GM18858 (cell line): ENCODE data around the gene NOP16.

Experiments
- ATAC-seq: cut with Tn5 transposase; IDR thresholded peaks from one replicate; pipeline ENCODE4 v1.9.1; 2021; ENCODE audit not compliant: unreplicated experiment

Gene NOP16, protein sequence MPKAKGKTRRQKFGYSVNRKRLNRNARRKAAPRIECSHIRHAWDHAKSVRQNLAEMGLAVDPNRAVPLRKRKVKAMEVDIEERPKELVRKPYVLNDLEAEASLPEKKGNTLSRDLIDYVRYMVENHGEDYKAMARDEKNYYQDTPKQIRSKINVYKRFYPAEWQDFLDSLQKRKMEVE

DNA sequence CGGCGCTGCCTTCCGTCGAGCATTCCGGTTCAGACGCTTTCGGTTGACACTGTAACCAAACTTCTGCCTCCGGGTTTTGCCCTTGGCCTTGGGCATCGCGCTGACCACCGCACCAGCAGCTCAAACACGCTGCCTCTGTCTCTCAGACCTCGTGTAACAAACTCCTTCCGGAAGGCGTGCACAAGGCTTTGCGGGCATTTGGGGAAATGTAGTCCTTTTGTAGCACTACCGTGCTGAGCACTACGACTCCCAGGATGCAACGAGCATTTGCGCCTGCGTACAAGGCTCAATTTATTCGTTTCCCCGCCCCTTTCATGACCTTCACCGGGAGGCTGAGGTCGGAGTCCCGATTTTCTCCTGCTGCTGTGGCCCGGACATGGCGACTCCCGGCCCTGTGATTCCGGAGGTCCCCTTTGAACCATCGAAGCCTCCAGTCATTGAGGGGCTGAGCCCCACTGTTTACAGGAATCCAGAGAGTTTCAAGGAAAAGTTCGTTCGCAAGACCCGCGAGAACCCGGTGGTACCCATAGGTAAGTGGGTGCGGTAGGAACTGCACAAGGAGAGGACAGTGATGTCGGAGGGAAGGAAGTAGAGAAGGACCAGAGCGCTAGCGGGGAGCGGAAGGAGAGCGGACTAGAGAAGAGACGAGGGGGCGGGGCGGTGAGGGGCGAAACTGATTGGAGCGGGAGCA is at the start of gene NOP16, which contains the start of gene HIGD2A:
TSS of gene NOP16 (minus strand) at position 155 of the 691 bp plus-strand sequence. CDS start at position 96, 59 bp downstream.
TSS of gene HIGD2A (plus strand) at position 308 of the 691 bp plus-strand sequence. CDS start at position 377, 69 bp downstream.
- ATAC-seq, result peak; percentile 82

DNA sequence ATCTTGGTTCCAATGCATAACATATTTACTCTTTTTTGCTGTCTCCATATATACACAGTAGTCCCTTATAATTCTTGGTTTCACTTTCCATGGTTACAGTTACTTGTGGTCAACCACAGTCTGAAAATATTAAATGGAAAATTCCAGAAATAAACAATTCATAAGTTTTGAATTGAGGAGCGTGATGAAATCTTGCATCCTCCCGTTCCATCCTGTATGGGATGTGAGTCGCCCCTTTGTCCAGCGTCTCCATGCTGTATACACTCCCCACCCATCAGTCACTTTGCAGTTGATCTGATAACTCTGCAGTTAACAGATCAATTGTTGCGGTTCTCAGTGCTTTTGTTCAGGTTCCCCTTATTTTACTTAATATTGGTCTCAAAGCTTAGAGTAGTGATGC is 48.3 kb upstream of the NOP16 start:
- no peak for ATAC-seq

DNA sequence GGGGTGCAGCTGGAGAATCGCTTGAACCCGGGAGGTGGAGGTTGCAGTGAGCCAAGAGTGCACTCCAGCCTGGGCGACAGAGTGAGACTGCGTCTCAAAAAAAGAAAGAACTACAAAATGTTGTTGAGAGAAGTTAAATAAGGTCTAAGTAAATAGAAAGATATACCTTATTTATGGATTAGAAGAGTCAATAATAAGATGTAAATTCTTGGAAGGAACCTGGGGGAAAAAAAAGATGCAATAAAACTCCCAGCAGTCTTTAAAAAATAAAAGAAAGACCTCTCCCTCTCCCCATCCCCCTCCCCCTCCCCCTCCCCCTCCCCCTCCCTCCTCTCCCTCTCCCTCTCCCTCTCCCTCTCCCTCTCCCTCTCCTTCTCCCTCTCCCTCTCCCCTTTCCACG is 44.3 kb upstream of the NOP16 start:
- ATAC-seq, result no peak

DNA sequence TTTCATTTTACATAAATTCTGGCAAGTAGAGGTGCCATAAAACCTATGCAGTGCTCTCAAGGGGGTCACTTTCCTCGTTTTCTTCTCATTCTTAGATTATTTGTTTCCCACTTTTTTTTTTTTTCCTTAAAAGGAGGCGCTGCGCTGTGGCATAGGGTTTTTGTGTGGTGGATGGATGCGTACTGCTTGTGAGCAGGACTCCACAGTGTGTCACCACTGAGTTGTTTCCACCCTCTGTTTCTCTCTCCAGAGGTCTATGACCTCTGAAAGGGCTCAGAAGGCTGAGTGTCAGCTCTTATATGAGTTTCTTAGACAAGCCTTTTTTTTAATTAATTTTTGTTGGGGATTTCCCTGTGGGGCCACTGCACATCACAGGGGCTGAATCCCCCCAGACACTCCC is 41.6 kb upstream of the NOP16 start:
- no peak for ATAC-seq

DNA sequence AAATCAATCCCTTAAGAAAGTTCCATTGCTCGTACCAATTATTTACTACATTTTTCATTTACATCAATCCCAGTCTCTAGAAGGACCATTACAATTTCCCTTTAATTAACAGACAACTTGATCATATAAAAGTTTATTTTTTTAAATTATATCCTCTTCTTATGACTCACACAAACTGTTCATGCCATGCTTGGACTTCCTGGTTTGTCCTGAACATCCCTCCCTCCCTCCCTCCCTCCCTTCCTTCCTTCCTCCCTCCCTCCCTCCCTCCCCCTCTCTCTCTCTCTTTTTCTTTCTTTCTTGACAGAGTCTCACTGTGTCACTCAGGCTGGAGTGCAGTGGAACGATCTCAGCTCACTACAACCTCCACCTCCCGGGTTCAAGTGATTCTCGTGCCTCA is 39.6 kb upstream of the NOP16 start:
- ATAC-seq, result no peak

DNA sequence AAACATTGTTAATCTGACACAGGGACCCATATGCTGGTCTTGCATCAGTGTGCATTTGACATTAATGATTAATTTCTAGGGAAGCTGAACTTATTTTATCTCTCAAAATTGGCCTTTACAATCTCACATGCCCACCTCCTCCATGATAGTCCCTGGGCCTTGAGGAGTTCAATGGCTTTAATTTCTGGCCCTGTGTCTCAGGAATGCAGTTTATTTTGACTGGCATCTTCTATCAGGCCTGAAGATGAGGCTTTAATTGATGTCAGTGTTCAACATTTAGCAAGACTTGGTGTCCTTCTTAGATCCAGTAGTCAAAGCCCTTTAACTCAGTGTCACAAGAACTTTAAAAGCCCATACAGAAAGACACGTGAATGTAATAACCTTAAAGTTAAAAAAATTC is 38.5 kb upstream of the NOP16 start:
- ATAC-seq, result no peak

DNA sequence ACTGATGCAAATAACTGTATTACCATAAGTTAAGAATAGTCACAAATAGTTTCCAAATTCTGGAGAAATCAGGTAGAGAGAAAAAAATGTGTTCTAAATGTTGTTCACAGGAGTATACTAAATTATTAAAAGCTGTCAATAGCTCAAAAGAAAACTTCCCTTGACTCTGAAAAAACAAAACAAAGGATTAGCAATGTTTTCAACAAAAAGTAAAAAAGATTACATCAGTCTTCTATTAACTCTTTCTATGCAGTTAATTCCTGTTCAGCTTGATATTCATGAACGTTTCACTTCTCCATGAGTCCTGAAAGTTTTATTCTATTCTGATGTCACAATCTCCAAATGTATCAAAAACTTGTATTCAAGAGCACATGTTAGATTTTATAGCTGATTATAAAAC is 37.4 kb upstream of the NOP16 start:
- ATAC-seq, result no peak

DNA sequence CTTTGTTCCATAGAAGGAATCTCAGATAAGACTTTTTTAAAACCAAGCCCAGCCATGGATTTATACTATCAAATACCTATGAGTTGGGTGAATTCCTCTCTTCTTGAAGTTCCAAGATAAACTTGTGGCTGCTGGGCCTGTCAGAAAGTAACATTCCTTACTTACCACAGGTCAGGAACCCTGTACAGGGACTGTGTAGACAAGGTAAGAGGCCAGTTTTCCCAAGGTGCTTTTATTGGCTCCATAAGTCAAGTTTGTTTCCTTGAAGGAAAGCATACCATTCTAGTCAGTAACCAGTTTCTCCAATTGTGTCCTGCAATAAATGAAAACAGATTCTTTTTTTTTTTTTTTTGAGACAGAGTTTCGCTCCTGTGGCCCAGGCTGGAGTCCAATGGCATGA is 36.7 kb upstream of the NOP16 start:
- ATAC-seq, result no peak

DNA sequence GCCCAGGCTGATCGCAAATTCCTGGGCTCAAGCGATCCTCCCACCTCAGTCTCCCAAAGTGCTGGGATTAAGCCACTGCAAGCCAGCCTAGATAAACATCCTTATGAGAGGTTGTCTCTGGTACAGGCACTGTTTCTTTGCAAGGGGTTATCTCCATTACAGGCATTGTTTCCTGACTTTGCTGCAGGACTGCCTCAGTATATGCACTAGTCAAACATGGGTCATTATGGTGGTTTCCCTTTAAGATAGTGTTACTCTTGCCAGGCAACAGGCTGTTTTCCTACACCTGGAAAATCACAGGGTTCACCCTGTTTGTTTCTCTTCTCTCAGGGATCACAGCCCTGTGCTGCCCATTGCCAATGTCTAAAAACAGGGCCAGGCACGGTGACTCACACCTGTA is 35.8 kb upstream of the NOP16 start:
- no peak for ATAC-seq

DNA sequence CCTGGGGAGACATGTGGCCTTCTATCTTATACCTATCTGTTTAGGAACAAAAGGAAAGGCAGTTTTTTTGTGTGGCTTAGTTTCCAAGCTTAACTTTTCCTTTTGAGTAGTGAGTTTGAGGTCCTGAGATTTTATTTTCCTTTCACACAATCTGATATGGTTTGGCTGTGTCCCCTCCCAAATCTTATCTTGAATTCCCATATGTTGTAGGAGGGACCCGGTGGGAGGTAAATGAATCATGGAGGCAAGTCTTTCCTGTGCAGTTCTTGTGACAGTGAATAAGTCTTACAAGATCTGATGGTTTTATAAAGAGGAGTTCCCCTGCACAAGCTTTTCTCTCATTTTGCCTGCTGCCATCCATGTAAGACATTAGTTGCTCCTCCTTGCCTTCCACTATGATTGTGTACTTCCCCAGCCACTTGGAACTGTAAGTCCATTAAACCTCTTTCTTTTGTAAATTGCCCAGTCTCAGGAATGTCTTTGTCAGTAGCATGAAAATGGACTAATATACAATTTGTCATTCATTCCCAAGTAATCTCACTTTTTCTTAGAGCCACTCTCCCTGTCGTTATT is 32.7 kb upstream of the NOP16 start:
- no peak for ATAC-seq

DNA sequence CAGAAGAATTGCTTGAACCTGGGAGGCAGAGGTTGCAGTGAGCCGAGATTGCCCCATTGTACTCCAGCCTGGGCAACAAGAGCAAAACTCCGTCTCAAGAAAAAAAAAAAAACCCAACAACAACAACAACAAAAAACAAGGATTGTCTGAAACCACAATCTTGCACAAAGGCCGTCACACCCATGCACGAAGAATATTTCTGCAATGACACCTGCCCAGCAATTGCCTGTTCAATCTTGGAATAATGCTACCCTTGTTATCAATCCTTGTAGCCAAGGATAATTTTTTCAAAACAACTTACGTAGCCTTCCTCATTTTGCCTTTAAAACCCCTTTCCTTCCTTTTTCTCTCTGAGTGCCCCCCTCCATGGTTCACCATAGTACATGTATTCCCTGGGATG is 31.7 kb upstream of the NOP16 start:
- ATAC-seq, result no peak

DNA sequence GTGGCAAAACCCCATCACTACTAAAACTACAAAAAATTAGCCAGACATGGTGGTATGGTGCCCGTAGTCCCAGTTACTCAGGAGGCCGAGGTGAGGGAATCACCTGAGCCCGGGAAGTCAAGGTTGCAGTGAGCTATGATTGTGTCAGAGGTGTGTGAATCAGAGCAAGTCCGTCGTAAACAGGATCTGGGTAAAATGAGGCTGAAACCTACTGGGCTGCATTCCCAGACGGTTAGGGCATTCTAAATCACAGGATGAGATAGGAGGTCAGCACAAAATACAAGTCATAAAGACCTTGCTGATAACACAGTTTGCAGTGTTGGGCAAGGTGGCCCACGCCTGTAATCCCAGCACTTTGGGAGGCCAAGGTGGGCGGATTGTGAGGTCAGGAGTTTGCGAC is 29.9 kb upstream of the NOP16 start:
- no peak for ATAC-seq

DNA sequence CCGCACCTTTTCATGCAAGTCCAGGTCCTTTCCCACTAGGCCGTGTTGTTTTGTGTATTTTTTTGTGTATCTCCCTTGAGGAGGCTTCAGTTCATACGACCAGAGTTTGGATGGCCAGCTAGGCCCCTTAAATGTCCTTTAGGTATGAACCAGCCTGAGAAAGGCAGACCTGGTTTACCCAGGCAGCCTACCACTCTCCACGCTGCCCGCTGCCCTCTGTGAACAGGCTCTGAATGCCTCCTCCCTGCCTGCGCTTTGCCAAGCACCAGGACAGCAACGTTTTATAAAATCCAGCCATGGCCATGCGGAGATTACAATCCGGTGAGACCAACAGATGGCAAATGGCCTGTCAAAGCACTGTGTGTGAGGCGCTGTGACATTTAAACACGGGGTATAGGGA is 28.6 kb upstream of the NOP16 start:
- ATAC-seq, result no peak

DNA sequence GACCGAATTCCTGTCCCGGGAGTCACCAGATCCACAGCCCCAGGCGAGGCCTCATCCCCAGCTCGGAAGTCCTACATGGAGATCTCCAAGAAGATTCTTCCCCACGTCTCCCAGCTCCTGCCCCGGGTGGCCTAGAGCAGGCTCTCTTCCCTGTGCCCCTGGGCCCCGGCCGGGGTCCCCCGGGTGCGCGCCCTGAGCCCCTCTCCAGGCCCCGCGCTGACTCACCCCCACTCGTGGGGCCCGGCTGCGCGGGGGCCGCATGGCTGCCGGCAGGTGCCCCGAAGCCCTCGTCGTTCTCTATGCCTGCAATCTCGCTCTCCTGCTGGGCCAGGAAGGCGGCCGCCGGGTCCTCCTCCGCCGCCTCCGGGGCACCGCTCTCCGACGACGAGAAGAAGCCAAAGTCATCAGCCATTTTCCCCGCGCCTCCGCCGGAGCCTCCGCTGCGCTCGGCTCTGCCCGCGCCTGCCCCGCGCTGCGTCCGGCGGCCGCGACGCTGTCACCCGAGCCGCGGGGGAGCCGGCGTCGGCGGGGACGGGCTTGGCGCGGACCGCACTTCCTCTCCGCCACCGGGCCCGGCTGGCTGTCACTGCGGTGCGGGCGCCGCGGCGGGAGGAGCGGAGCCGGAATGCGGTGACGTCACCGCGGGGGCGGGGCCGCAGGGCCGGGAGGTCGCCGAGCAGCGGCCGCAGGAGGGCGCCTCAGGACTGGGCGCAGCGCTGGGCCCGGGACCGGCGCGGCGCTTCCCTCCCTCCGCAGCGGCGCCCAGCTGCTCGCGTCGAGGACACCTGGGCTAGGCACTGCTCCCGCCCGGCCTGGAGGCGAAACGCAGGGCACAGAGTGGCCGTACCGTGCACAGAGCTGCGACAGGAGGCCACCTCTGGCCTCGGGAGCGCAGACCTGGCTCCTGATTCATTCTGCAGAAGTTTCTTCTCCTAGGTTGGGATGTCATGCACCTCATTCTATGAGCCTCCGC is 27.8 kb upstream of the NOP16 start, which contains the start of gene CLTB:
TSS of gene CLTB (minus strand) at position 588 of the 973 bp plus-strand sequence. CDS start at position 412, 176 bp downstream.
- ATAC-seq, result peak; percentile 81

DNA sequence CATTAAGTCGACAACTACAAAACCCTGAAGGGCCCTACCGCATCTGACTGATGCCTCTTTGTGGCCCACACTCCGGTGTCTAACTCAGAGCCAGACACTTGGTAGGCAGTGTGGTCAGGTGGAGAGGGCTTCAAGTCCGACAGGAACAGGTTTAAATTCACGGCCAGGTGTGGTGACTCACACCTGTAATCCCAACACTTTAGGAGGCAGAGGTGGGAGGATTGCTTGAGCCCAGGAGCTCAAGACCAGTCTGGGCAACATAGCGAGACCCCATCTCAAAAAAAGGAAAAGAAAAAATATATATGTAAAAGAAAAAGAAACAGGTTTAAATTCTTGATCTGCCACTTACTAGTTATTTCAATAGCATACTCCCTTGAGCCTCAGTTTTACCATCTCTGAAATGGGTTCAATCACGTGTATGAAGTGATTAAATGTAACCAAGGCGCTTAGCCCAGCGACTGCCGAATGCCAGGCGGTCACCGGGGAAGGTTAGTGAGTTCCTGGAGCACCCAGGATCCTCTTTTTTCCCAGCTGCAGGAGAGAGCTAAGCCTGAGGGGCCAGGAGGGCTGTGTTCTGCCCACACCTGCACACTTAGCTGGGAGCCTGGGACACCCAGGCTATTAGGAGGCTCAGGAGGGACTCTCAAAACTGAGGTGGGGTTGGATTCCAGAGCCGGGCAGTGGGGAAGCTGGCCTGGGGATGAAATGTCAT is 27.0 kb upstream of the NOP16 start:
- ATAC-seq, result no peak

DNA sequence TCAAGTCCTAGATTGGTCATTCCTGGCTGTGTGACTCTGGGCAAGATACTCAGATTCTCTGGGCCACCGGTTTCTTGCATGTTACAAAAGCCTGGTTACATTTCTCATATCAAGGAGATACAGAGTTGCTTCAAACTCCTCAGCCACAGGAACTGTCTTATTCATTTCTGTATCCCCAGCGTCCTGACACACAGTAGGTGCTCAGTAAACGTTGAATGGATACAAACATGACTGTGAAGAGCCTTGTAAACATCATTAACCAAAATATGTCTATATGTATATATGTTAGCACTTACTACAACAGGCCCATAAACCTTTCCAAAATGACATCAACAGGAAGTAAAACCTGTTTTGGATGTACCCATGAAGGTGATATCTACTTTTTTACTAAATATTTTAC is 26.3 kb upstream of the NOP16 start:
- no peak for ATAC-seq

DNA sequence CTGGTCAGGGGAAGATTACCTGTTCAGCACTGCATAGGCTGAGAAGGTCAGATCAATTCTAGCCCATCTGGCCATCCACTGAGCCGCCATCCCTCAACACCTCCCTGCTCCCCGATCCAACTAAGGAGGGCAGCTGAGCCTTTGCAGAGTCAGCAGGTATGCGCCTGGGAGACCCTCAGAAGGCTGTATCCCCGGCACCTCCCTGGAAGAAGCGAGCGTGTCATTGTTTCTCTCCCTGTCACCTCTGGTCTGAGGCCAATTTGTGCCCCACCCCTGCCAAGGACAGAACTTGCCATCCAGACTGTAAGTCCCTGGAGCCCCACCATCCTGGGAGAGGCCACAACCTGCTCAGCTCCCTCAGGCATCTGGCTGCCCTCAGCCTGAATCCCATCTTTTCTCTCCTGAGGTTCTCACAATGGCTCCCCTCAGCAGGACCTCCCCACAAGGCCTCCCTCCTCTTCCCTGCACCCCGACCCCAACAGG is 25.4 kb upstream of the NOP16 start:
- ATAC-seq, result no peak

DNA sequence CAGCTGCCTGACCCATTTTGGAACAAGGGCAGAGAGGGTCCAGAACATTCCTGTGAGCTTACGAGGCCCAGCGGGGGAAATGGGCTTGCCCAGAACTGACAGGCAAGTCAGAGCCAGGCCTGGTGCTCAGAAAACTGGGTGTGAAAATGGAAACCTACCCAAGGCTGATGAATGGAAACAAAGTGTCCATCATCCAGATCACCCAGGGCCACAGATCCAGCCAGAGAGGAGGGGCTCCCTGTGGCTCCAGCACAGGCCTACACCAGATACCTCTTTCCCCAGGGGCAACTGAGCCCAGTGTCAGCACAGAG is 24.8 kb upstream of the NOP16 start:
- no peak for ATAC-seq

DNA sequence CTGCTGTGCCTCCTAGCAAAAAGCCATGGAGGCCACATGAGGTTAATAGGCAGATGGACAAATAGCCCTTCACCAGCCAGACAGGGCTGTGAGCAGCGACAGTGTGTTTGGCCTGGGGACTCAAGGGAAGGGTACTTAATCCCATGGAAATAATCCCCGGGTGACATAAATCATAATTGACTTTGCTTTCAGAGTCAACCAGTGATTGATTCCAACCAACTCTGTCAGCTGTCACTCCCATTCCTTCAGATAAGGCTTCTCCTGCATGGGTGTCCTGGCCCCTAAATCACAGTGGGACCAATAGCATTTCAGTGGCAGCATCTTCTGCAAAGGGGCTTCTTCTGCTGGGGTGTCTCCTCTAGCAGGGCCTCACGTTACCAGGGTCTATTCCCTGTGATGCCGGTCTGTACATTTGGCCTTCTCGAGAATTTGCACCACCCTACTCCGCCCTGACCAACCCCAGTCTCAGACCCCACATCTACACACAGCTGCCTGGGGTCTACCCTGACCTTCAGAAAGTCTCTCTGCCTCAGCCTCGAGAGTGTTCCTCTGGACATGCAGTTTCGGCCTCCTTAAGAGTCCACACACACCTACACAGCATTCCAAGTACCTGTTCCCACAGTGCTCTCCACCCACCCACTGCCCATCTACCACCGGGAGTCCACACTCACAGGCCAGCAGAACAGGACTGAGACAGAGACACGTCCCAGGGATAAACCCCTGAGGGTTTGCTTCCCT is 24.3 kb upstream of the NOP16 start:
- no peak for ATAC-seq
